HG03460 (cell line): Measurements from ENCODE around the gene GTF3C5.
"Not testable (repeated sequence)": the region's sequence is repeated elsewhere in the genome, so short reads cannot be mapped to it uniquely, and the experiment has no call there.

Experiments
- ATAC-seq: cut with Tn5 transposase; IDR thresholded peaks from one replicate; pipeline ENCODE4 v1.9.1; 2021; ENCODE audit not compliant: unreplicated experiment

GTF3C5 gene

GRCh38 chr9:133051966-133052539 is 21.3 kb downstream of the GTF3C5 start:
- ATAC-seq, result no peak

- no peak for ATAC-seq
These were observed 23.5 kb downstream of the GTF3C5 start for GRCh38 chr9:133054194-133054890.

GRCh38 chr9:133054966-133055365 is 24.2 kb downstream of the GTF3C5 start:
- no peak for ATAC-seq

- ATAC-seq, result no peak
These were observed 25.1 kb downstream of the GTF3C5 start for GRCh38 chr9:133055788-133056420.

GRCh38 chr9:133056533-133056932 is 25.7 kb downstream of the GTF3C5 start:
- ATAC-seq, result no peak

GRCh38 chr9:133057006-133057405 is 26.2 kb downstream of the GTF3C5 start:
- no peak for ATAC-seq

- no peak for ATAC-seq
These were observed 26.8 kb downstream of the GTF3C5 start for GRCh38 chr9:133057553-133057952.

- ATAC-seq, result no peak
These were observed 27.3 kb downstream of the GTF3C5 start for GRCh38 chr9:133058071-133058470.

- ATAC-seq, result no peak
These were observed 27.9 kb downstream of the GTF3C5 start for GRCh38 chr9:133058550-133059320.

- no peak for ATAC-seq
These were observed 28.8 kb downstream of the GTF3C5 start for GRCh38 chr9:133059623-133060022.

GRCh38 chr9:133060417-133060841 is 29.6 kb downstream of the GTF3C5 start:
- no peak for ATAC-seq

- ATAC-seq, result not testable (repeated sequence)
These were observed 30.4 kb downstream of the GTF3C5 start for GRCh38 chr9:133061019-133061763.

- ATAC-seq, result not testable (repeated sequence)
These were observed 31.0 kb downstream of the GTF3C5 start, which contains the start of gene CEL for GRCh38 chr9:133061764-133062145. CEL (plus strand) TSS chr9:133061981; CDS start chr9:133062003, 22 bp downstream.

GRCh38 chr9:133062569-133062968 is 31.8 kb downstream of the GTF3C5 start:
- not testable (repeated sequence) for ATAC-seq

GRCh38 chr9:133063159-133063499 is 32.3 kb downstream of the GTF3C5 start:
- no peak for ATAC-seq

- no peak for ATAC-seq
These were observed 32.9 kb downstream of the GTF3C5 start for GRCh38 chr9:133063500-133064231.

GRCh38 chr9:133064241-133065069 is 33.7 kb downstream of the GTF3C5 start:
- no peak for ATAC-seq

GRCh38 chr9:133065070-133065388 is 34.2 kb downstream of the GTF3C5 start:
- ATAC-seq, result no peak

GRCh38 chr9:133066181-133066983 is 35.6 kb downstream of the GTF3C5 start:
- no peak for ATAC-seq
